Right renal pelvis (tissue), 4 donors: Measurements from ENCODE around the gene ZNF549. TPM values are rescaled to one million over a fixed set of nuclear protein-coding genes. Genes with fewer than 3 reads are reported as not detected.

Source experiments
- DNase-seq, 4 donors: peaks; one replicate each; pipeline ENCODE4 v3.0.0-alpha.2; 2013; ENCODE audit warnings: low read depth in 4 of 4, low spot score in 3 of 4, missing footprints in 1 of 4
- polyA plus RNA-seq, 4 donors: library from polyadenylated mRNA; unstranded; fragments of 120-200 nt; gene quantifications; one replicate each; pipeline ENCODE4 v1.2.1, GENCODE V29; 2013; ENCODE audit not compliant: insufficient read length in 4 of 4

The ZNF549 gene
- polyA plus RNA-seq, 4 donors = 12.5 to 14.7 (median 13.5) TPM

GRCh38 chr19:57566396-57567265, 39.5 kb downstream of the ZNF549 start:
- DNase-seq = no peak

GRCh38 chr19:57570707-57571106, 43.6 kb downstream of the ZNF549 start:
- DNase-seq = no peak

DNA sequence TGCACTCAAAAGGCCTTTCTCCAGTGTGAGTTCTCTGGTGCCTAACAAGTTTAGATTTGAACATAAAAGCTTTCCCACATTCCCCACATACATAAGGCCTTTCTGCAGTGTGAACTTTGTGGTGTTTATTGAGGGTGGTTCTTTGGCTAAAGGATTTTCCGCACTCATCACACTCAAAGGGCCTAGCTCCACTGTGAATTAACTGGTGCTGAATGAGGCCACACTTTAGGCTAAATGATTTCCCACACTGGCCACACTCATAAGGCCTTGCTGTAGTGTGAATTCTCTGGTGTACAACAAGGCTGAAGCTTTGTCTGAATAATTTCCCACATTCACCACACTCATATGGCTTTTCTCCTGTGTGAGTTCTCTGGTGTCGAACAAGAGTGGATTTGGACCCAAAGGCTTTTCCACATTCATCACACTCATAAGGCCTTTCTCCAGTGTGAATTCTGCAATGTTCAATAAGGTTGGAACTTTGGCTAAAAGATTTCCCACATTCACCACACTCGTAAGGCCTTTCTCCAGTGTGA, 45.3 kb downstream of the ZNF549 start:
- no peak for DNase-seq

DNA sequence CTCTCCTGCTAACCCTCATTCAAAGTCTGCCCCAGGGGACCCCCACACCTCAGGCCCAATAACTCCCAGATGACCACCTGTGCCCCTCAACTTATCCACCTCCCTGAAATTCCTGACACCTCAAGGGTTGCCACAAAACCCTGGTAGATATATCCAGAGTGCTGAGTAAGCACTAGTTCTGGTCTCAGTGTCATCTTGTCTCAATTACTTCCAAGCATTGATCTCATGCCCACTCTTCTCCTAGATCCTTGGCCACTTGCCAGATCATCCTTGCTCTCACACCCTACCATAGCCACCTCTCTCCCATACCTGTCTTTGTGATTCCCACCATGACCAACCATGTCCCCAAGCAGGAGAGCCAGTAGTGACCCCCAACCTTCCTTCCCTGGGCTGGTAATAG, 49.5 kb downstream of the ZNF549 start:
- DNase-seq = no peak

GRCh38 chr19:57578487-57579205, 51.5 kb downstream of the ZNF549 start, which contains the start of gene ZNF416:
Gene ZNF416 (minus strand): TSS chr19:57578911. CDS start chr19:57578704, 207 bp downstream.
- peak; percentile 96 to 99 (median 98) for DNase-seq

DNA sequence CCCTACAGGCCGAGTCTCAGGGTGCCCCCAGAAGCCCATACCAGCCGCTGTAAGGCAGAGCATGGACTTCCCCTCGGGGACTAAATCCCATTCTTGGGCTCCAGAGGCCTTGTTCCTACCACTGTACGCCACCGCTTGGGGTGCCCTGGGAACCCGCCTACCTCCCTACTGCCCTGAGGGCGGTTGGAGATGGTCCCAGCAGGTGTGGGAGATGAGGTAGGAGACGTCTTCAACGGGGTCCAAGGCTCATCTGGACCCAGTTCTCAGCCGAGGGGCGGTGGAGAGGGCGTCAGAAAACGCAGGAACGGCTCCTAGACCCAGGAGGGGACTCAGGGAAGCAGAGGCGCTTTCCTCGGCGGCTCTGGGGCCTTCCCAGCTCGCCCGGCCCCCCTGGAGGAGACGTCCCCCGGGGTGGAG, 56.0 kb downstream of the ZNF549 start:
- no peak for DNase-seq

DNA sequence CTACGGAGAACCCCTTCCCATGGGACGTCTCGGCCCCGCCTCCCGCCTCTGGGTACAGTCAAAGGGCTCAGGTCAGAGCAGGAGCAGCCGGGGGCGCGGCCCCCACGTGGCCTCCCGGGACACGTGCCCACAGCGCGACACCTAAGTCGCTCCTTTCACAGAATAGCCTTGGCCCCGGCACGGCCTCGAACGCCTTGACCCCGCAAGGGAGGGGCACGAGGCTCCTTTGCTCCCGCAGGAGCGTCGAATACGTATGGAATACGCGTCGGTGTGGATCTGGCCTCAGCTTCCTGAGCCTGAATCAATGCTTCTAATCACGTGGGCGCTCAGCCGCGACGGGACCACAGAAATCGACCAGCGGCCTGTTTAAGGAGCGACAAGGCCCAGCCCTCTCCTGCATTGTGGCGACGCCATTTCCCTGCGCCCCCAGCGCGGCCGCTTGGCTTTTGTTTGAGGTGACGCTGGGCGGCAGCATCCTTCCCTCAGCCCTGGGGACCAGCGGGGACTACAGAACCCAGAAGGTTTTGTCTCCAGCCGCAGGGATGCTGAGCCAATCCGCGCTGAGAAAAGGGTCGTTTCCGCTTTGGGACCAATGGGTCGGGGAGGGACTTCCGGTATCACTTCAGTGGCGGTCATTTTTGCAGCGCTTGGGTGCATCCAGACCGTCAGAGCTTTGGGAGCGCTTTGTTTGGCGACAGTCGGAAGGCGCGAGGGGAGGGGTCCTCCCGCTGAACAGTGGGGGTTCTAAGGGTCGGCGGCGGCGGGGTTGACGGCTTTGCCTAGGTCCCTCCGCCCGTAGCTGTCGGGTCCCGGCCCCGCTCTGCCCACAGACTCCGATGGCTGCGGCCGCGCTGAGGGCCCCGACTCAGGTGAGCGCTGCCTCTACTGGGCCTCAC, 56.6 kb downstream of the ZNF549 start, which contains the start of gene ZIK1:
TSS of gene ZIK1 (plus strand) at position 625 of the 896 bp plus-strand sequence. CDS start at position 837, 212 bp downstream.
- DNase-seq = peak; percentile 90 to 96 (median 93)

- no peak for DNase-seq
Observed at GRCh38 chr19:57587529-57587928, 60.4 kb downstream of the ZNF549 start.

- DNase-seq = no peak
Observed at GRCh38 chr19:57599377-57599760, 72.2 kb downstream of the ZNF549 start.

GRCh38 chr19:57599761-57600383, 72.7 kb downstream of the ZNF549 start, which contains the start of gene ZNF530:
Gene ZNF530 (plus strand): TSS chr19:57599885. CDS start chr19:57604346, 4,461 bp downstream.
- DNase-seq = peak; percentile 82 to 94 (median 92)

DNA sequence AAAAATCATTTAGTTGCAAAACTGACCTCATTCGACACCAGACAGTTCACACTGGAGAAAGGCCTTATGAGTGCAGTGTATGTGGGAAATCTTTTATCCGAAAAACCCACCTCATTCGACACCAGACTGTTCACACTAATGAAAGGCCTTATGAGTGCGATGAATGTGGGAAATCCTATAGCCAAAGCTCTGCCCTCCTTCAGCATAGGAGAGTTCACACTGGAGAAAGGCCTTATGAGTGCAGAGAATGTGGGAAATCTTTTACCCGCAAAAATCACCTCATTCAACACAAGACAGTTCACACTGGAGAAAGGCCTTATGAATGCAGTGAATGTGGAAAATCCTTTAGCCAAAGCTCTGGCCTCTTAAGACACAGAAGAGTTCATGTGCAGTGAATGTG, 79.8 kb downstream of the ZNF549 start:
- DNase-seq = no peak

Other genes with a start within 250 kb of the ZNF549 start
- 1 to 10 TPM; 1.5 to 2.6 (median 2.6) TPM for gene ZNF460, start 246.9 kb upstream of the ZNF549 start, polyA plus RNA-seq
- 1 to 10 TPM; 7.9 to 9.1 (median 8.6) TPM for gene ZNF543, start 206.9 kb upstream of the ZNF549 start, polyA plus RNA-seq
- gene ZNF304, start 176.1 kb upstream of the ZNF549 start, polyA plus RNA-seq = 10 to 100 TPM; 14.7 to 19.4 (median 18.2) TPM
- 10 to 100 TPM; 16.5 to 18.9 (median 17.8) TPM for gene TRAPPC2B, start 163.8 kb upstream of the ZNF549 start, polyA plus RNA-seq
- gene ZNF547, start 163.8 kb upstream of the ZNF549 start, polyA plus RNA-seq = 1 to 10 TPM; 4.5 to 6.9 (median 5.6) TPM
- 10 to 100 TPM; 18.0 to 22.4 (median 21.1) TPM for gene ZNF548, start 137.5 kb upstream of the ZNF549 start, polyA plus RNA-seq
- 10 to 100 TPM in 3 of 4 donors, 1 to 10 TPM in 1; 9.6 to 13.7 (median 11.1) TPM for gene ZNF17, start 116.2 kb upstream of the ZNF549 start, polyA plus RNA-seq
- gene ZNF749, start 92.0 kb upstream of the ZNF549 start, polyA plus RNA-seq = 10 to 100 TPM; 10.1 to 15.8 (median 12.6) TPM
- 1 to 10 TPM; 2.5 to 4.2 (median 3.2) TPM for gene VN1R1, start 70.2 kb upstream of the ZNF549 start, polyA plus RNA-seq
- 10 to 100 TPM; 18.6 to 25.4 (median 22.1) TPM for gene ZNF772, start 49.8 kb upstream of the ZNF549 start, polyA plus RNA-seq
- gene ZNF419, start 39.6 kb upstream of the ZNF549 start, polyA plus RNA-seq = 10 to 100 TPM; 17.4 to 24.3 (median 20.8) TPM
- 10 to 100 TPM; 11.3 to 13.0 (median 11.6) TPM for gene ZNF773, start 27.4 kb upstream of the ZNF549 start, polyA plus RNA-seq
- 10 to 100 TPM; 20.6 to 25.9 (median 22.2) TPM for gene ZNF550, start 32.5 kb downstream of the ZNF549 start, polyA plus RNA-seq
- 1 to 10 TPM; 7.8 to 9.8 (median 9.5) TPM for gene ZNF416, start 51.6 kb downstream of the ZNF549 start, polyA plus RNA-seq
- gene ZIK1, start 56.8 kb downstream of the ZNF549 start, polyA plus RNA-seq = 10 to 100 TPM; 16.3 to 21.1 (median 18.8) TPM
- gene ZNF530, start 72.5 kb downstream of the ZNF549 start, polyA plus RNA-seq = 1 to 10 TPM; 4.3 to 5.3 (median 5.1) TPM
- 10 to 100 TPM; 25.6 to 28.3 (median 26.8) TPM for gene ZNF134, start 86.9 kb downstream of the ZNF549 start, polyA plus RNA-seq
- 10 to 100 TPM; 26.8 to 49.0 (median 34.0) TPM for gene ZNF211, start 105.8 kb downstream of the ZNF549 start, polyA plus RNA-seq
- under 1 TPM in 1 of 4 donors, not detected in 3; 0.05 TPM for gene ZSCAN4, start 141.6 kb downstream of the ZNF549 start, polyA plus RNA-seq
- gene ZNF551, start 154.6 kb downstream of the ZNF549 start, polyA plus RNA-seq = 10 to 100 TPM; 12.6 to 16.3 (median 15.2) TPM
- gene ZNF154, start 181.8 kb downstream of the ZNF549 start, polyA plus RNA-seq = 10 to 100 TPM; 24.8 to 30.9 (median 29.8) TPM
- gene ZNF671, start 200.3 kb downstream of the ZNF549 start, polyA plus RNA-seq = 10 to 100 TPM; 15.6 to 20.8 (median 19.0) TPM
- gene ZNF776, start 219.5 kb downstream of the ZNF549 start, polyA plus RNA-seq = 10 to 100 TPM; 31.8 to 40.0 (median 37.2) TPM
- 10 to 100 TPM; 19.7 to 23.8 (median 20.9) TPM for gene ZNF586, start 242.3 kb downstream of the ZNF549 start, polyA plus RNA-seq